ENCODE data around the gene EDAR. TPM values are rescaled to one million over a fixed set of nuclear protein-coding genes. Genes with fewer than 3 reads are reported as not detected.

The EDAR gene
- total and polyA plus RNA-seq, 2 of the 8 experiments (the other 6 are each of a cell fraction or from before 2014, with no cell fraction given): not detected

- FAIRE-seq (no peak), DNase-seq (ENCODE audit: low read depth in 1 of 2, low spot score in 2 of 2) (no peak)
- Histone ChIP-seq H2BK12ac (ENCODE audit: low read depth, low read length) (no peak overlapping the region), H3K18ac (ENCODE audit: extremely low read depth, low read length) (no peak overlapping the region), H2BK120ac (replicated peaks; ENCODE audit: low read depth, low read length) (no peak overlapping the region), H3K9me3 (ENCODE audit: insufficient read depth in 2 of 2, low read depth in 1 of 2, low read length in 1 of 2) (no peaks in the 10 kb centered on the region), H4K5ac (ENCODE audit: insufficient read length, low read depth, low read length) (no peak overlapping the region), H4K91ac (replicated peaks; ENCODE audit: insufficient read length, low read length) (no peak overlapping the region), H3K14ac (ENCODE audit: insufficient read length) (no peak overlapping the region), H2BK20ac (ENCODE audit: low read length) (no peak overlapping the region), H3K9ac (replicated peaks in 1 of 4; ENCODE audit: extremely low read depth in 1 of 4, low read depth in 3 of 4, low read length in 3 of 4) (no peak overlapping the region), H2AFZ (ENCODE audit: low read length) (no peak overlapping the region), H3K79me1 (ENCODE audit: low read depth, low read length) (0 out of 2 replicates have a peak, but pooled peaks cover 3% of the 10 kb centered on the region), H3K23me2 (ENCODE audit: low read depth, low read length) (no peaks in the 10 kb centered on the region), H3K4me2 (ENCODE audit: insufficient read depth in 1 of 2, low read depth in 2 of 2, low read length in 2 of 2) (no peak overlapping the region), H3K79me2 (ENCODE audit: control insufficient read depth in 1 of 2, insufficient read depth in 2 of 2, low read length in 2 of 2) (no peaks in the 10 kb centered on the region), H3K4me3 (ENCODE audit: extremely low read depth in 1 of 4, insufficient read depth in 2 of 4, low read depth in 3 of 4, low read length in 4 of 4) (no peak overlapping the region), H3K27me3 (replicated peaks in 1 of 4; ENCODE audit: control insufficient read depth in 3 of 4, extremely low read depth in 1 of 4, insufficient read depth in 3 of 4, low read length in 3 of 4) (no peaks in the 10 kb centered on the region), H3K4ac (replicated peaks; ENCODE audit: insufficient read length, low read depth, low read length) (no peak overlapping the region), H2AK5ac (ENCODE audit: low read depth, low read length) (no peak overlapping the region), H3K27ac (ENCODE audit: low read depth, low read length) (no peak overlapping the region), H3K4me1 (replicated peaks in 1 of 4; ENCODE audit: control insufficient read depth in 3 of 4, insufficient read depth in 4 of 4, low read length in 3 of 4) (no peaks in the 10 kb centered on the region), H4K8ac (ENCODE audit: extremely low read depth, insufficient read depth, low read length) (no peak overlapping the region), H3K56ac (replicated peaks; ENCODE audit: insufficient read length, low read depth, low read length) (no peak overlapping the region), H4K20me1 (replicated peaks in 1 of 2; ENCODE audit: control insufficient read depth in 1 of 2, insufficient read depth in 2 of 2, low read length in 2 of 2) (no peaks in the 10 kb centered on the region), H3K36me3 (ENCODE audit: control insufficient read depth in 2 of 4, insufficient read depth in 4 of 4, low read length in 3 of 4) (no peaks in the 10 kb centered on the region), H2BK5ac (ENCODE audit: low read depth, low read length) (no peak overlapping the region), H3K23ac (ENCODE audit: insufficient read length) (no peak overlapping the region), H2BK15ac (ENCODE audit: low read length) (no peak overlapping the region)
- ChIA-PET POLR2A (ENCODE audit: partially characterized antibody) (no interaction called here), CTCF (ENCODE audit: partially characterized antibody) (no interaction called here)
- 90% methylated on average over 1 of the region's 1 CpG; no CpG with 5 or more reads in 1 of the 2 experiments for WGBS, 2 experiments (ENCODE audit: extremely low coverage in 1 of 2, insufficient coverage in 1 of 2, insufficient read length in 1 of 2, insufficient replicate concordance in 2 of 2, low coverage in 1 of 2, low lambda C conversion rate in 2 of 2, missing lambda C conversion rate in 1 of 2)
- TF ChIP-seq E2F6 (IDR thresholded peaks at IDR 0.05) (no peak), POLR2A (IDR thresholded peaks at IDR 0.05; ENCODE audit: control extremely low read depth in 1 of 2, low read depth in 2 of 2, low read length in 2 of 2) (no peak), ZNF274 (IDR thresholded peaks at IDR 0.05; ENCODE audit: borderline replicate concordance, extremely low read depth, low read length) (no peak), POLR2AphosphoS5 (IDR thresholded peaks at IDR 0.05; ENCODE audit: low read depth, low read length) (no peak), SAP30 (IDR thresholded peaks at IDR 0.05; ENCODE audit: insufficient read depth, insufficient replicate concordance, low read length) (no peak), SIN3A (conservative IDR thresholded peaks at IDR 0.05 in 1 of 2, IDR thresholded peaks at IDR 0.05 in 1 of 2; ENCODE audit: low read depth in 1 of 2, low read length in 2 of 2) (no peak), CBX8 (IDR thresholded peaks at IDR 0.05; ENCODE audit: borderline replicate concordance, low read depth, low read length) (no peak), EP300 (IDR thresholded peaks at IDR 0.05; ENCODE audit: borderline replicate concordance in 1 of 2, low read depth in 2 of 2, low read length in 2 of 2) (no peak), CBX5 (IDR thresholded peaks at IDR 0.05; ENCODE audit: low read depth, low read length) (no peak), RBBP5 (IDR thresholded peaks at IDR 0.05; ENCODE audit: borderline replicate concordance, low read depth, low read length) (no peak), RNF2 (IDR thresholded peaks at IDR 0.05; ENCODE audit: borderline replicate concordance, low read depth, low read length, missing control alignments, poor library complexity, severe bottlenecking) (no peak), TBP (IDR thresholded peaks at IDR 0.05; ENCODE audit: low read depth, low read length) (no peak), KDM1A (IDR thresholded peaks at IDR 0.05; ENCODE audit: borderline replicate concordance, low read length) (no peak), JUND (IDR thresholded peaks at IDR 0.05; ENCODE audit: low read length) (no peak)
These were observed 99.1 kb downstream of the EDAR start for GRCh38 chr2:108889907-108890306.

Data from H1 (cell line).